ENCODE measurements around the gene CSTA.

Gene CSTA

DNA sequence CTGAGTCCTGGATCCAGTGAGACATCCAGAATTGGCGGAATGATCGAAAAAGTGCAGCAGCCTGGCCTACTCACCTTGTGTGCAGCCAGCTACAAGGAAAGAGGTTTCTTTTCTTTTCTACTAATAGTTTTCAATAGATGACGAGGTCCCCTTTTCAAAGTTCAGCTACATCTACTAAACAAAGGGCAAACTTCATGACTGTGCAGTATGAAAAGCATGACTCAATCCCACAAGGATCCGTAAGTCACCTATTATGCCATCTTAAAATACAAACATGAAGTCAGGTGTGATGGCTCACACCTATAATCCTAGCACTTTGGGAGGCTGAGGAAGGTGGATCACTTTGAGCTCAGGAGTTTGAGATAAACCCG lies 41.3 kb downstream of the CSTA start:
- no peak overlapping the region for H3K27ac ChIP-seq (ENCODE audit: insufficient read depth, low read length, poor library complexity, severe bottlenecking)
- no peaks in the 10 kb centered on the region for H3K4me1 ChIP-seq (ENCODE audit: control insufficient read depth, insufficient read depth, low read length, poor library complexity, severe bottlenecking)
- no peak overlapping the region for H3K4me3 ChIP-seq (ENCODE audit: insufficient read depth, low read depth, low read length, poor library complexity, severe bottlenecking)
- no peak for DNase-seq
- H3K9me3 ChIP-seq (ENCODE audit: control insufficient read depth, low read length), result no peaks in the 10 kb centered on the region
- no peaks in the 10 kb centered on the region for H3K27me3 ChIP-seq (replicated peaks; ENCODE audit: control insufficient read depth, insufficient read depth, low read length, poor library complexity, severe bottlenecking)
- peaks cover 49% of the 10 kb centered on the region for H3K36me3 ChIP-seq (ENCODE audit: control insufficient read depth, insufficient read depth, low read length)

DNA sequence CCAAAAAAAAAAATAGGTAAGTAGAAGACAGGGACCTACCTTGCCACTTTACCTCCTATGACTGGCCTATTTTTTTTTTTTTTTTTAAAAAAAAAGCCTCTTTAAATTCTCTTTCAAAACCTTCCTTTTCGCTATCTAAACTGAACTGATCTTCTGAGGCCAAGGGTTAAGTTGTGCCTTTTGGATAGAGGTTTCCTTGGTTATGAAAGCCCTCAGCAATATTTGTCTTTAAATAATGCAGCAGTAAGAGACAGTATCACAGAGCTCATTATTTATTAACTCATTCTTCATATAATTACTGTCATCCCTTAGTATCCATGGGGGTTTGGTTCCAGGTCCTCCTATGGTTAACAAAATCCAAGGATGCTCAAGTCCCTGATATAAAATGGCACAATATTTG lies 49.0 kb downstream of the CSTA start:
- Histone ChIP-seq H3K9me3 (ENCODE audit: control insufficient read depth, low read length) (no peaks in the 10 kb centered on the region), H3K27me3 (replicated peaks; ENCODE audit: control insufficient read depth, insufficient read depth, low read length, poor library complexity, severe bottlenecking) (no peaks in the 10 kb centered on the region), H3K36me3 (ENCODE audit: control insufficient read depth, insufficient read depth, low read length) (peaks cover 18% of the 10 kb centered on the region), H3K4me1 (ENCODE audit: control insufficient read depth, insufficient read depth, low read length, poor library complexity, severe bottlenecking) (no peaks in the 10 kb centered on the region), H3K27ac (ENCODE audit: insufficient read depth, low read length, poor library complexity, severe bottlenecking) (no peak overlapping the region), H3K4me3 (ENCODE audit: insufficient read depth, low read depth, low read length, poor library complexity, severe bottlenecking) (no peak overlapping the region)
- no peak for DNase-seq

DNA sequence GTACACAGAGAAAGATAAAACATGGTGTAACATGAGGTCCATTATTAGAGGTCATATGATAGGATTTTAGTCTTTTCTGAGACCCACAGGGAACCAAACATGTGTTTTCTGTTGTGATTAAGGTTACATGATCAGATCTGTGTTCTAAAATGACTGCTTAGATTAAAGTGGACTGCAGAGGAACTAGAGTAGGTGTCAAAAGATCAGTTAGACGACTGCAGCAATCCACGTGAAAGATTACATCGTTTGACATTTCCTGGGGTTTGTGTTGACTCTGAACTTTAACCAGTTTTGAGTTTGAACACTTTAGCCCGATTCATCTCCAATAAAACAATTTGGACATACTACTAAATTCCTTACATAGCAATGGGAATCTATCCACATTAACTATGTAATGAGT lies 52.9 kb downstream of the CSTA start:
- Histone ChIP-seq H3K27ac (ENCODE audit: insufficient read depth, low read length, poor library complexity, severe bottlenecking) (no peak overlapping the region), H3K36me3 (ENCODE audit: control insufficient read depth, insufficient read depth, low read length) (no peaks in the 10 kb centered on the region), H3K9me3 (ENCODE audit: control insufficient read depth, low read length) (no peaks in the 10 kb centered on the region), H3K27me3 (replicated peaks; ENCODE audit: control insufficient read depth, insufficient read depth, low read length, poor library complexity, severe bottlenecking) (no peaks in the 10 kb centered on the region), H3K4me1 (ENCODE audit: control insufficient read depth, insufficient read depth, low read length, poor library complexity, severe bottlenecking) (peaks cover 6% of the 10 kb centered on the region), H3K4me3 (ENCODE audit: insufficient read depth, low read depth, low read length, poor library complexity, severe bottlenecking) (no peak overlapping the region)
- DNase-seq, result no peak

DNA sequence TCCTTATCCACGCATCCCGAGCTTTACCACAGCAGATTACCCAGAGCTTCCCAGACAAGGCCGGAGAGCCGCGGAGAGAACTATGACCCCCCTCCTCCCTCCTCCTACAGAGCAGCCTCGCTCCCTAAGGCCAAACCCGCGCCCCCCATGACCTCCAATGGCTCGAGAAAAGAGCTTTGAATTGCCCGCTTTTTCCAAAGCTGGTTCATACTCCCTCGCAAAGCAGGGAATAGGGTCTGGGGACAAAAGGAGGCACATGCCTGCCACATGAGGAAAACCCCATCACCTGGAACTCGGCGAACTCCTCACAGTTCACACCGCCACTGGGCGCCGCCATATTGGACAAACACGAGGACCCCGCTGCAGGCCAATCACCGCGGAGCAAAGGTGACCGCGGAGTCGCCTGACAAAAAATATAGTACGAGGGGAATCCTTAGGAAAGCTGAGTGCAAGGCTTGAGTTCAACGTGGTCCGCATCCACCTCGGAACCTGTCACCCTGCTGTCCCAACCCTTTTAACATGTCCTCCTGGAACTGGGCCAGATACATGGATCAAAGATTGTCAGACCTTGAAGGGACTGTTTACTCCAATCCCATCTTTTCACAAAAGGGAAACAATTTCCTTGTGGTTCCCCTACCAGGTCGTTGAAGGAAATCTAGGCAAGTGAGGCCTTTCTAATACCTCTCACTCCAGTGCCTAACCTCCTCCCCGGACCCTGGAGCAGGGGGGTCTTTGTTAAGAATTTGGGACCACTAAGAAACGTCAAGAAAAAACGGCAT lies 58.0 kb downstream of the CSTA start, which contains the start of gene MIX23:
TSS of gene MIX23 (minus strand) at position 344 of the 779 bp plus-strand sequence. CDS start at position 337, 7 bp downstream.
- H3K27me3 ChIP-seq (replicated peaks; ENCODE audit: control insufficient read depth, insufficient read depth, low read length, poor library complexity, severe bottlenecking), result no peaks in the 10 kb centered on the region
- no peaks in the 10 kb centered on the region for H3K36me3 ChIP-seq (ENCODE audit: control insufficient read depth, insufficient read depth, low read length)
- peak within 1 kb of the TSS; percentile 77 for H3K27ac ChIP-seq (ENCODE audit: insufficient read depth, low read length, poor library complexity, severe bottlenecking)
- H3K4me1 ChIP-seq (ENCODE audit: control insufficient read depth, insufficient read depth, low read length, poor library complexity, severe bottlenecking), result peaks cover 11% of the 10 kb centered on the region
- H3K4me3 ChIP-seq (ENCODE audit: insufficient read depth, low read depth, low read length, poor library complexity, severe bottlenecking), result peak within 1 kb of the TSS; percentile 71
- peak; percentile 68 to 79 (median 75) for DNase-seq
- no peaks in the 10 kb centered on the region for H3K9me3 ChIP-seq (ENCODE audit: control insufficient read depth, low read length)

GRCh38 chr3:122383771-122384697 lies 59.0 kb downstream of the CSTA start, which contains the start of gene FAM162A:
Gene FAM162A, plus strand, starts transcription at chr3:122384182. Its CDS starts 84 bp downstream, at chr3:122384266.
- Histone ChIP-seq H3K36me3 (ENCODE audit: control insufficient read depth, insufficient read depth, low read length) (no peaks in the 10 kb centered on the region), H3K4me3 (ENCODE audit: insufficient read depth, low read depth, low read length, poor library complexity, severe bottlenecking) (peak within 1 kb of the TSS; percentile 71), H3K27ac (ENCODE audit: insufficient read depth, low read length, poor library complexity, severe bottlenecking) (peak within 1 kb of the TSS; percentile 77), H3K4me1 (ENCODE audit: control insufficient read depth, insufficient read depth, low read length, poor library complexity, severe bottlenecking) (peaks cover 11% of the 10 kb centered on the region), H3K9me3 (ENCODE audit: control insufficient read depth, low read length) (no peaks in the 10 kb centered on the region), H3K27me3 (replicated peaks; ENCODE audit: control insufficient read depth, insufficient read depth, low read length, poor library complexity, severe bottlenecking) (no peaks in the 10 kb centered on the region)
- DNase-seq, result peak; percentile 83 to 90 (median 88)

- DNase-seq, result no peak
- H3K4me3 ChIP-seq (ENCODE audit: insufficient read depth, low read depth, low read length, poor library complexity, severe bottlenecking), result no peak overlapping the region
- no peaks in the 10 kb centered on the region for H3K27me3 ChIP-seq (replicated peaks; ENCODE audit: control insufficient read depth, insufficient read depth, low read length, poor library complexity, severe bottlenecking)
- no peaks in the 10 kb centered on the region for H3K9me3 ChIP-seq (ENCODE audit: control insufficient read depth, low read length)
- H3K4me1 ChIP-seq (ENCODE audit: control insufficient read depth, insufficient read depth, low read length, poor library complexity, severe bottlenecking), result peaks cover 6% of the 10 kb centered on the region
- H3K27ac ChIP-seq (ENCODE audit: insufficient read depth, low read length, poor library complexity, severe bottlenecking), result no peak overlapping the region
- H3K36me3 ChIP-seq (ENCODE audit: control insufficient read depth, insufficient read depth, low read length), result no peaks in the 10 kb centered on the region
These were observed 62.7 kb downstream of the CSTA start for GRCh38 chr3:122387709-122388108.

DNA sequence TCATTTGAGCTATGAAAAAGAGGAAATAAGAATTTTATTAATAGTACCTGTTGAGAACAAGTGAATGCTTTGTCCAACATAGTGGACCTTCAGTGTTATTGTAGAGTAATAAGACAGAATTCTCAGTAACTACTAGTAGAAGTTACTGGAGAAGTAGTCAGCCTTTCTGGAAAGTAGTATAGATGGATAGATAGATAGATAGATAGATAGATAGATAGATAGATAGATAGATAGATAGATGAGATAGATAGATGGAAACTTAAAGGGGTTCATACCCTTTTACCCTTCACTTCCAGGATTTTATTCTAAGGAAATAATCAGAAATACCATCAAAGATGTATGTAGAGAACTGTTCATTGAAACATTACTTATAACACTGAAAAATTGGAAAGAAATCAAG lies 64.1 kb downstream of the CSTA start:
- H3K36me3 ChIP-seq (ENCODE audit: control insufficient read depth, insufficient read depth, low read length), result no peaks in the 10 kb centered on the region
- no peaks in the 10 kb centered on the region for H3K9me3 ChIP-seq (ENCODE audit: control insufficient read depth, low read length)
- no peak overlapping the region for H3K27ac ChIP-seq (ENCODE audit: insufficient read depth, low read length, poor library complexity, severe bottlenecking)
- DNase-seq, result no peak
- H3K4me1 ChIP-seq (ENCODE audit: control insufficient read depth, insufficient read depth, low read length, poor library complexity, severe bottlenecking), result peaks cover 5% of the 10 kb centered on the region
- H3K4me3 ChIP-seq (ENCODE audit: insufficient read depth, low read depth, low read length, poor library complexity, severe bottlenecking), result no peak overlapping the region
- H3K27me3 ChIP-seq (replicated peaks; ENCODE audit: control insufficient read depth, insufficient read depth, low read length, poor library complexity, severe bottlenecking), result no peaks in the 10 kb centered on the region

DNA sequence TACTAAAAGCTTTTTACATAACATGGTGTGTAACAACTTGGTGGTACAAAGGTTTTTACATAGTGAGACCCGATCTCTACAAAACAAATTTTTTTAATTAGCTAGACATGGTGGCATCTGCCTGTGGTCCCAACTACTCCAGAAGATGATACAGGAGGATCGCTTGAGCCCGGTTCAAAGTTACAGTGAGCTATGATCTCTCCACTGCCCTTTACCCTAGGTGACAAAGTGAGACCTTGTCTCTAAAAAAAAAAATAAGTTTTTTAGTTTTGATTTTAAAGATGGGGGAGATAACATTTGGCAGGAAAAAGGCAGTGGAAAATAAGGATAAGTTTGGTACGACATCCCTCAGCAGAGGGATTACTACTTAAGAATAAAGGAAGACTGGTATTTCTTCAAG lies 64.8 kb downstream of the CSTA start:
- Histone ChIP-seq H3K4me1 (ENCODE audit: control insufficient read depth, insufficient read depth, low read length, poor library complexity, severe bottlenecking) (no peaks in the 10 kb centered on the region), H3K27me3 (replicated peaks; ENCODE audit: control insufficient read depth, insufficient read depth, low read length, poor library complexity, severe bottlenecking) (no peaks in the 10 kb centered on the region), H3K36me3 (ENCODE audit: control insufficient read depth, insufficient read depth, low read length) (no peaks in the 10 kb centered on the region), H3K9me3 (ENCODE audit: control insufficient read depth, low read length) (no peaks in the 10 kb centered on the region), H3K27ac (ENCODE audit: insufficient read depth, low read length, poor library complexity, severe bottlenecking) (no peak overlapping the region), H3K4me3 (ENCODE audit: insufficient read depth, low read depth, low read length, poor library complexity, severe bottlenecking) (no peak overlapping the region)
- no peak for DNase-seq

- Histone ChIP-seq H3K9me3 (ENCODE audit: control insufficient read depth, low read length) (no peaks in the 10 kb centered on the region), H3K4me1 (ENCODE audit: control insufficient read depth, insufficient read depth, low read length, poor library complexity, severe bottlenecking) (no peaks in the 10 kb centered on the region), H3K27ac (ENCODE audit: insufficient read depth, low read length, poor library complexity, severe bottlenecking) (no peak overlapping the region), H3K27me3 (replicated peaks; ENCODE audit: control insufficient read depth, insufficient read depth, low read length, poor library complexity, severe bottlenecking) (no peaks in the 10 kb centered on the region), H3K36me3 (ENCODE audit: control insufficient read depth, insufficient read depth, low read length) (no peaks in the 10 kb centered on the region), H3K4me3 (ENCODE audit: insufficient read depth, low read depth, low read length, poor library complexity, severe bottlenecking) (no peak overlapping the region)
- no peak for DNase-seq
These were observed 65.6 kb downstream of the CSTA start for GRCh38 chr3:122390665-122391064.
